HepG2 (cell line): ENCODE measurements around the gene ABCG8. TPM values are rescaled to one million over a fixed set of nuclear protein-coding genes. Genes with fewer than 3 reads are reported as not detected.

Experiments
- HES4 ChIP-seq: sonication (generic); formaldehyde crosslinking; IDR thresholded peaks from 2 replicates; pipeline ENCODE4 v1.9.0; 2021; ENCODE audit warnings: mild to moderate bottlenecking, missing genetic modification reagents, borderline replicate concordance
- HNRNPH1 ChIP-seq: fragments of 200-400 bp; formaldehyde crosslinking; optimal IDR thresholded peaks from 2 replicates; pipeline ENCODE3; 2017; ENCODE audit warnings: mild to moderate bottlenecking, low read depth, low read length
- MTA1 ChIP-seq: sonication (generic); formaldehyde crosslinking; IDR thresholded peaks from 2 replicates; pipeline ENCODE4 v1.4.0; 2020; ENCODE audit warnings: missing genetic modification reagents, mild to moderate bottlenecking, borderline replicate concordance
- NFATC3 ChIP-seq: sonication (generic); formaldehyde crosslinking; IDR thresholded peaks from 2 replicates; pipeline ENCODE4 v1.5.1; 2020; ENCODE audit warnings: mild to moderate bottlenecking, missing genetic modification reagents
- PHF5A ChIP-seq: IDR thresholded peaks from one replicate; pipeline ENCODE4 v1.6.1; 2018; ENCODE audit warnings: low read depth, missing genetic modification reagents; ENCODE audit not compliant: unreplicated experiment
- STAG1 ChIP-seq: sonication (generic); formaldehyde crosslinking; IDR thresholded peaks from 2 replicates; pipeline ENCODE4 v1.4.0; 2020; ENCODE audit warnings: missing genetic modification reagents
- TBX2 ChIP-seq: sonication (generic); formaldehyde crosslinking; IDR thresholded peaks from 2 replicates; pipeline ENCODE4 v1.5.0; 2020; ENCODE audit warnings: missing genetic modification reagents, mild to moderate bottlenecking, borderline replicate concordance
- ZBTB42 ChIP-seq: sonication (generic); formaldehyde crosslinking; IDR thresholded peaks from 2 replicates; pipeline ENCODE4 v1.5.0; 2020; ENCODE audit warnings: mild to moderate bottlenecking, missing genetic modification reagents
- ZFAT ChIP-seq: sonication (generic); formaldehyde crosslinking; conservative IDR thresholded peaks from 2 replicates; pipeline ENCODE4 v1.8.1; 2023; ENCODE audit warnings: missing genetic modification reagents, inconsistent platforms
- ZFP82 ChIP-seq: sonication (generic); formaldehyde crosslinking; IDR thresholded peaks from 2 replicates; pipeline ENCODE4 v1.5.1; 2020; ENCODE audit warnings: mild to moderate bottlenecking, missing genetic modification reagents, borderline replicate concordance
- ZMYM3 ChIP-seq: sonication (generic); formaldehyde crosslinking; IDR thresholded peaks from 2 replicates; pipeline ENCODE4 v1.5.1; 2020; ENCODE audit warnings: mild to moderate bottlenecking, missing genetic modification reagents
- ZNF12 ChIP-seq: sonication (generic); formaldehyde crosslinking; IDR thresholded peaks from 2 replicates; pipeline ENCODE4 v1.5.0; 2020; ENCODE audit warnings: missing genetic modification reagents
- ZNF331 ChIP-seq: sonication (generic); formaldehyde crosslinking; IDR thresholded peaks from 2 replicates; pipeline ENCODE4 v1.4.0; 2020; ENCODE audit warnings: missing genetic modification reagents
- ZNF367 ChIP-seq: sonication (generic); formaldehyde crosslinking; IDR thresholded peaks from 2 replicates; pipeline ENCODE4 v1.4.0; 2020; ENCODE audit warnings: missing genetic modification reagents, borderline replicate concordance
- polyA plus RNA-seq, 8 experiments: library from polyadenylated mRNA; depleted of rRNA in 3 of 8; stranded (reverse) in 7 of 8; unstranded in 1 of 8; fragments of >200 nt; fragmentation: Illumina TruSeq in 4 of 8; extraction: Trizol in 4 of 8; gene quantifications; 2 replicates each; pipeline versions ENCODE4 v1.2.1 to v1.2.3, GENCODE V29; 2011 to 2016; ENCODE audit warnings: low read depth in 4 of 8, missing spikeins in 1 of 8, mixed read lengths in 1 of 8; ENCODE audit not compliant: insufficient read depth in 1 of 8
- total RNA-seq, 5 experiments: library from RNA; depleted of rRNA; stranded (reverse); fragments of >200 nt; fragmentation: Illumina TruSeq; extraction: Trizol; gene quantifications; 2 replicates each; pipeline ENCODE4 v1.2.3, GENCODE V29; 2016; ENCODE audit warnings: low read depth in 1 of 5
- TF ChIP-seq, protein P1 (sequence below): sonication (generic); formaldehyde crosslinking; IDR thresholded peaks from 2 replicates; pipeline ENCODE4 v1.9.0; 2021; ENCODE audit warnings: mild to moderate bottlenecking, missing genetic modification reagents
- TF ChIP-seq, protein P2 (sequence below): IDR thresholded peaks from 2 replicates; pipeline ENCODE4 v1.6.1; 2016; ENCODE audit warnings: missing compliant biosample characterization, missing genetic modification reagents, borderline replicate concordance
- TF ChIP-seq, protein P3 (sequence below): sonication (generic); formaldehyde crosslinking; IDR thresholded peaks from 2 replicates; pipeline ENCODE4 v1.4.0; 2020; ENCODE audit warnings: mild to moderate bottlenecking, missing genetic modification reagents
- TF ChIP-seq, protein P4 (sequence below): IDR thresholded peaks from 2 replicates; pipeline ENCODE4 v1.6.1; 2012; ENCODE audit warnings: low read depth, low read length, improper control_type of control experiment
- TF ChIP-seq, protein P5 (sequence below): sonication (generic); formaldehyde crosslinking; IDR thresholded peaks from 2 replicates; pipeline ENCODE4 v1.5.0; 2020; ENCODE audit warnings: missing genetic modification reagents
- TF ChIP-seq, protein P6 (sequence below): sonication (generic); formaldehyde crosslinking; IDR thresholded peaks from 2 replicates; pipeline ENCODE4 v1.4.0; 2020; ENCODE audit warnings: mild to moderate bottlenecking, missing genetic modification reagents

The ABCG8 gene
- total and polyA plus RNA-seq, 2 of the 13 experiments (the other 11 are each of a cell fraction or from before 2014, with no cell fraction given) = 8.1 to 8.8 TPM

DNA sequence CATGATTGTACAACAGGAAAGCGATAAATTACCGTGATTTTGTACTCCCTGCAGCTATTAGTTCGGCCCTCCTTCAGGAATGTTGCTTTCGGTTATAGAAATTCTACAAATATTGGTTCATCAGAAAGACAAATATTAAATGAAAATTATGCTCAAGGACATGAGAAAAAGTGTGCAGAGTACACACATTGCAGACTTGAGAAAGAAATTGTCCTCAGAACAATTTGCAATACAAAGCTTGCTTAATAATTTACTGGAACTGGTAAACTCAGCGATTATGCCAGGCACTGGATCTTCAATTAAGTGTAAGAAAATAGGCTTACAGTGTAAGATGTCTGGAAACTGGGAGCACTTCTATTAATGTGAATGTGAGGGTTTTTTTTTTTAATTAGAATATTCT, 45.9 kb downstream of the ABCG8 start (continued):
- no peak for TF ChIP-seq MTA1 (CRISPR knock-in tag)
- TF ChIP-seq, protein P1, sequence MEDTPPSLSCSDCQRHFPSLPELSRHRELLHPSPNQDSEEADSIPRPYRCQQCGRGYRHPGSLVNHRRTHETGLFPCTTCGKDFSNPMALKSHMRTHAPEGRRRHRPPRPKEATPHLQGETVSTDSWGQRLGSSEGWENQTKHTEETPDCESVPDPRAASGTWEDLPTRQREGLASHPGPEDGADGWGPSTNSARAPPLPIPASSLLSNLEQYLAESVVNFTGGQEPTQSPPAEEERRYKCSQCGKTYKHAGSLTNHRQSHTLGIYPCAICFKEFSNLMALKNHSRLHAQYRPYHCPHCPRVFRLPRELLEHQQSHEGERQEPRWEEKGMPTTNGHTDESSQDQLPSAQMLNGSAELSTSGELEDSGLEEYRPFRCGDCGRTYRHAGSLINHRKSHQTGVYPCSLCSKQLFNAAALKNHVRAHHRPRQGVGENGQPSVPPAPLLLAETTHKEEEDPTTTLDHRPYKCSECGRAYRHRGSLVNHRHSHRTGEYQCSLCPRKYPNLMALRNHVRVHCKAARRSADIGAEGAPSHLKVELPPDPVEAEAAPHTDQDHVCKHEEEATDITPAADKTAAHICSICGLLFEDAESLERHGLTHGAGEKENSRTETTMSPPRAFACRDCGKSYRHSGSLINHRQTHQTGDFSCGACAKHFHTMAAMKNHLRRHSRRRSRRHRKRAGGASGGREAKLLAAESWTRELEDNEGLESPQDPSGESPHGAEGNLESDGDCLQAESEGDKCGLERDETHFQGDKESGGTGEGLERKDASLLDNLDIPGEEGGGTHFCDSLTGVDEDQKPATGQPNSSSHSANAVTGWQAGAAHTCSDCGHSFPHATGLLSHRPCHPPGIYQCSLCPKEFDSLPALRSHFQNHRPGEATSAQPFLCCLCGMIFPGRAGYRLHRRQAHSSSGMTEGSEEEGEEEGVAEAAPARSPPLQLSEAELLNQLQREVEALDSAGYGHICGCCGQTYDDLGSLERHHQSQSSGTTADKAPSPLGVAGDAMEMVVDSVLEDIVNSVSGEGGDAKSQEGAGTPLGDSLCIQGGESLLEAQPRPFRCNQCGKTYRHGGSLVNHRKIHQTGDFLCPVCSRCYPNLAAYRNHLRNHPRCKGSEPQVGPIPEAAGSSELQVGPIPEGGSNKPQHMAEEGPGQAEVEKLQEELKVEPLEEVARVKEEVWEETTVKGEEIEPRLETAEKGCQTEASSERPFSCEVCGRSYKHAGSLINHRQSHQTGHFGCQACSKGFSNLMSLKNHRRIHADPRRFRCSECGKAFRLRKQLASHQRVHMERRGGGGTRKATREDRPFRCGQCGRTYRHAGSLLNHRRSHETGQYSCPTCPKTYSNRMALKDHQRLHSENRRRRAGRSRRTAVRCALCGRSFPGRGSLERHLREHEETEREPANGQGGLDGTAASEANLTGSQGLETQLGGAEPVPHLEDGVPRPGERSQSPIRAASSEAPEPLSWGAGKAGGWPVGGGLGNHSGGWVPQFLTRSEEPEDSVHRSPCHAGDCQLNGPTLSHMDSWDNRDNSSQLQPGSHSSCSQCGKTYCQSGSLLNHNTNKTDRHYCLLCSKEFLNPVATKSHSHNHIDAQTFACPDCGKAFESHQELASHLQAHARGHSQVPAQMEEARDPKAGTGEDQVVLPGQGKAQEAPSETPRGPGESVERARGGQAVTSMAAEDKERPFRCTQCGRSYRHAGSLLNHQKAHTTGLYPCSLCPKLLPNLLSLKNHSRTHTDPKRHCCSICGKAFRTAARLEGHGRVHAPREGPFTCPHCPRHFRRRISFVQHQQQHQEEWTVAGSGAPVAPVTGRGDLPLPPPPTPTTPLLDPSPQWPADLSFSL (CRISPR knock-in tag) = no peak
- no peak for TF ChIP-seq PHF5A (CRISPR knock-in tag)
- no peak for TF ChIP-seq ZNF12
- TF ChIP-seq, protein P2, sequence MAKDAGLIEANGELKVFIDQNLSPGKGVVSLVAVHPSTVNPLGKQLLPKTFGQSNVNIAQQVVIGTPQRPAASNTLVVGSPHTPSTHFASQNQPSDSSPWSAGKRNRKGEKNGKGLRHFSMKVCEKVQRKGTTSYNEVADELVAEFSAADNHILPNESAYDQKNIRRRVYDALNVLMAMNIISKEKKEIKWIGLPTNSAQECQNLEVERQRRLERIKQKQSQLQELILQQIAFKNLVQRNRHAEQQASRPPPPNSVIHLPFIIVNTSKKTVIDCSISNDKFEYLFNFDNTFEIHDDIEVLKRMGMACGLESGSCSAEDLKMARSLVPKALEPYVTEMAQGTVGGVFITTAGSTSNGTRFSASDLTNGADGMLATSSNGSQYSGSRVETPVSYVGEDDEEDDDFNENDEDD (CRISPR knock-in tag) = no peak
- TF ChIP-seq ZNF331 (CRISPR knock-in tag) = no peak
- TF ChIP-seq, protein P3, sequence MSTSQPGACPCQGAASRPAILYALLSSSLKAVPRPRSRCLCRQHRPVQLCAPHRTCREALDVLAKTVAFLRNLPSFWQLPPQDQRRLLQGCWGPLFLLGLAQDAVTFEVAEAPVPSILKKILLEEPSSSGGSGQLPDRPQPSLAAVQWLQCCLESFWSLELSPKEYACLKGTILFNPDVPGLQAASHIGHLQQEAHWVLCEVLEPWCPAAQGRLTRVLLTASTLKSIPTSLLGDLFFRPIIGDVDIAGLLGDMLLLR = no peak
- TF ChIP-seq, protein P4, sequence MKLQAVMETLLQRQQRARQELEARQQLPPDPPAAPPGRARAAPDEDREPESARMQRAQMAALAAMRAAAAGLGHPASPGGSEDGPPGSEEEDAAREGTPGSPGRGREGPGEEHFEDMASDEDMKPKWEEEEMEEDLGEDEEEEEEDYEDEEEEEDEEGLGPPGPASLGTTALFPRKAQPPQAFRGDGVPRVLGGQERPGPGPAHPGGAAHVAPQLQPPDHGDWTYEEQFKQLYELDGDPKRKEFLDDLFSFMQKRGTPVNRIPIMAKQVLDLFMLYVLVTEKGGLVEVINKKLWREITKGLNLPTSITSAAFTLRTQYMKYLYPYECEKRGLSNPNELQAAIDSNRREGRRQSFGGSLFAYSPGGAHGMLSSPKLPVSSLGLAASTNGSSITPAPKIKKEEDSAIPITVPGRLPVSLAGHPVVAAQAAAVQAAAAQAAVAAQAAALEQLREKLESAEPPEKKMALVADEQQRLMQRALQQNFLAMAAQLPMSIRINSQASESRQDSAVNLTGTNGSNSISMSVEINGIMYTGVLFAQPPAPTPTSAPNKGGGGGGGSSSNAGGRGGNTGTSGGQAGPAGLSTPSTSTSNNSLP = peak; percentile 71; the same call in 1 of the 2 replicates
- TF ChIP-seq ZFAT (CRISPR knock-in tag) = 0 out of 2 replicates have a peak, but pooled peaks have one; percentile 23
- TF ChIP-seq ZMYM3 (CRISPR knock-in tag) = no peak
- TF ChIP-seq, protein P5, sequence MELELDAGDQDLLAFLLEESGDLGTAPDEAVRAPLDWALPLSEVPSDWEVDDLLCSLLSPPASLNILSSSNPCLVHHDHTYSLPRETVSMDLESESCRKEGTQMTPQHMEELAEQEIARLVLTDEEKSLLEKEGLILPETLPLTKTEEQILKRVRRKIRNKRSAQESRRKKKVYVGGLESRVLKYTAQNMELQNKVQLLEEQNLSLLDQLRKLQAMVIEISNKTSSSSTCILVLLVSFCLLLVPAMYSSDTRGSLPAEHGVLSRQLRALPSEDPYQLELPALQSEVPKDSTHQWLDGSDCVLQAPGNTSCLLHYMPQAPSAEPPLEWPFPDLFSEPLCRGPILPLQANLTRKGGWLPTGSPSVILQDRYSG (CRISPR knock-in tag) = no peak
- no peak for TF ChIP-seq NFATC3
- no peak for TF ChIP-seq ZNF367
- TF ChIP-seq HNRNPH1 = no peak
- TF ChIP-seq, protein P6, sequence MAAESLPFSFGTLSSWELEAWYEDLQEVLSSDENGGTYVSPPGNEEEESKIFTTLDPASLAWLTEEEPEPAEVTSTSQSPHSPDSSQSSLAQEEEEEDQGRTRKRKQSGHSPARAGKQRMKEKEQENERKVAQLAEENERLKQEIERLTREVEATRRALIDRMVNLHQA = no peak
- no peak for TF ChIP-seq TBX2 (CRISPR knock-in tag)
- no peak for TF ChIP-seq STAG1
- no peak for TF ChIP-seq HES4 (CRISPR knock-in tag)
- no peak for TF ChIP-seq ZFP82
- no peak for TF ChIP-seq ZBTB42 (CRISPR knock-in tag)
